CMK (cell line): Measurements from ENCODE around the gene LRRFIP1.
"Not testable (repeated sequence)": the region's sequence is repeated elsewhere in the genome, so short reads cannot be mapped to it uniquely, and the experiment has no call there.

Experiments
- DNase-seq: peaks from one replicate; pipeline ENCODE4 v3.0.0-alpha.2; 2010; ENCODE audit warnings: low read depth

LRRFIP1 gene

GRCh38 chr2:237685408-237685807, 58.0 kb downstream of the LRRFIP1 start:
- DNase-seq, result no peak

- DNase-seq, result no peak
These were observed 59.3 kb downstream of the LRRFIP1 start for GRCh38 chr2:237686659-237687136.

DNA sequence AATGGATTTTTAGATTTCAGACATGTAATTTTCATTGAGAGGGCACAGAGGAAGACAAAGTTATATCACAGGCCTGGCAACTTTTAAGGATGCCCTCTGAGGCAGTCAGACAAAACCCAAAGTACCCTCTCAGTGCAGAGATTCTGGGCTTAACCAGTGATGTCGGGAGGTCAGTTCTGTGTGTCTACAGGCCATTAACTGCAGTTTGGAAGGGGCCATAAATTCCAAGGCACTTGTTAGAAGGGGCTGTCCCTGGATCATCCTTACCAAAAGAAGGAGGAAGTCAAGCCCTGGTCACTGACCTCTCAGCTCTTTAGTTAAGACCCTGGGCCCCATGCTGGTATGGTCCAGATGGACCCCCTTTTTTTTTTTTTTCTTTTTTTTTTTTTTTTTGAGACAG, 60.7 kb downstream of the LRRFIP1 start:
- DNase-seq, result no peak

DNA sequence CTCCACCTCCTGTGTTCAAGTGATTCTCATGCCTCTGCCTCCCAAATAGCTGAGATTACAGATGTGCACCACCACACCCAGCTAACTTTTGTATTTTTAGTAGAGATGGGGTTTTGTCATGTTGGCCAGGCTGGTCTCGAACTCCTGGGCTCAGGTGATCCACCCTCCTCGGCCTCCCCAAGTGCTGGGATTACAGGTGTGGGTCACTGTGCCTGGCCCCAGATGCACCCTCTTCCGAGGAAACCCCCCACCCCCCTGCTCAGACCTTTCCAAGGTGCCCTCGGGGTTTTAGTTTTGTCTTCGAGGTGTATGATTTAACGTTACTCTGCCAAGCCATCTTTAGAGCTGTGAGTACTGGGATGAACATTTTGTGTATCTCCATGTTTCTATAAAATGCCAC, 61.2 kb downstream of the LRRFIP1 start:
- not testable (repeated sequence) for DNase-seq

DNA sequence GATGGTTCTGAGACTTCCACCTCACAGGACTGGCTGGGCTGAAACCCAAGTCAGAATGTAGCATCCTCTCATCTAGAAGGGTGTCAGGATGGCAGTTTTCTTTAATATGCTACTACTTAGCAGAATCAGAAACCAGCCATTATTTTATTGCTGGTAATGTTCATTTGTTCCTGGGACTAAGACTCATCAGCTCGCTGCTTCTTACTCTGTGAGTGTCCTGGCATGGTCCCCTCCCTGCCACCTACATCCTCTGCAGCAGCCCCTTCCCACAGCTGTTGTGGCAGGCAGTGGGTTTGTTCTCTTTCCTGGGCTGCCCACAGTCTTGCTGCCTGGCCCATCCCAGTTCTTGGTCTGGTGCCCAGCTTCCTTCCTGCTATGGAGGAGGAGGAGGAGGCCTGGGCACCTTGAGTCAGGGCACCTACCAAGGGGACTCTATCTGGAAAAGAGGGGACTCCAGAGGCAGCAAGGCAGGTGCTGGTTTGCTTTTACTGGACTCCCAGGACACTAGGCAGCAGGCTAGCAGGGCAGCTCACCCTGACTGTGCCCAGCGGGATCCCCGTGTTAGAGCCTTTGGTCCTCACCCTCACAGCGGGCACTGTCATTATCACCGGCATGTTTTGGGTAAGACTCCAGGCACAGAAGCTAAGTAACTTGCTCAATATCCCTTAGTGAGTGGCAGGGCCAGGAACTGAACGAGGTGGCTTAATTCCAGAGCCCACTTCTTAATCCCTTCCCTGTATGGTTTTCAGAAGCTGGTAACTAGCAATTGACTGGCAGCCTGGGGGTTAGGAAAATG, 62.1 kb downstream of the LRRFIP1 start:
- DNase-seq, result no peak

DNA sequence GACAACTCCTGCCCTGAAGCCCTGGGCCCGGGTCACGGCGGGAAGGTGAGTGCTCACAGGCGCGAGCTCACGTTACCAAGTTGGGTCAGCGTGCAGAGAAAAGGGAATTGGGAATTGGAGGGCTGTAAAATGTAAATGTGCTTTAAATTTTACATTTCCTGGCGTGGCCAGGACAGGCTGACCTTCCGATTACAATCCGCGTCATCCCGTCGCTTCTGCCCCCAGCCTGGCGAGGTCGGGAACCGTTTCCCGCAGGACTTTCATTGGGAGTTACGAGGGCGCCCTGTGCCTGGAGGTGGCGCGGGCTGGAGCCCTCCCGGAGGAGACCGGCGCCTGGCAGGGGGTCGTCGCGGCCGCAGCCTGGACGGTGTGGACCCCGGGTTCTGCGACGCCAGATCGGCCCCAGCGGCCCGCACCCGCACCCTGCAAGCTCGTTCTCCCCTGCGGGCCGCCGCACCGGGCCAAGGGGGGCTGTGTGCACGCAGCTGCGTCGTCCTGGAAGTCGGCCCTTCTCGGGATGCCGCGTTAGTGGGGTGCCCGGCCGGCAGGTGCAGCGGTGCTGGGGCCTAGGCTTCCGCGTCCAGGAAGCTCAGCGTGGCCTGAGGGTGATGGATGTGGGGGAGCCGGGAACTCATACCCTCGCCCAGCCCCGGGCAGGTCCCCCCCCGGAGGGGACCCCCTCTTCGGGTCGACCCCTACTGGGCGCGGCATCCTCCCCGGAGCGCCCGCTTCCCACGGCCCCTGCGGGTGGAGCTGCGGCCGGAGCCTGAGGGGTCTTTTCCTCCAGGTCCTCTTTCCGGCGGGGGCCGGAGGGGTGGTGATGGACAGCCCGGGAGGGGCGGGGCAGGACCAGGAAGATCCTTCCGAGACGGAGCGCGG, 63.9 kb downstream of the LRRFIP1 start:
- DNase-seq, result no peak

GRCh38 chr2:237691908-237692600, 64.7 kb downstream of the LRRFIP1 start:
- DNase-seq, result peak; percentile 83

- DNase-seq, result no peak
These were observed 65.4 kb downstream of the LRRFIP1 start for GRCh38 chr2:237692601-237693290.

DNA sequence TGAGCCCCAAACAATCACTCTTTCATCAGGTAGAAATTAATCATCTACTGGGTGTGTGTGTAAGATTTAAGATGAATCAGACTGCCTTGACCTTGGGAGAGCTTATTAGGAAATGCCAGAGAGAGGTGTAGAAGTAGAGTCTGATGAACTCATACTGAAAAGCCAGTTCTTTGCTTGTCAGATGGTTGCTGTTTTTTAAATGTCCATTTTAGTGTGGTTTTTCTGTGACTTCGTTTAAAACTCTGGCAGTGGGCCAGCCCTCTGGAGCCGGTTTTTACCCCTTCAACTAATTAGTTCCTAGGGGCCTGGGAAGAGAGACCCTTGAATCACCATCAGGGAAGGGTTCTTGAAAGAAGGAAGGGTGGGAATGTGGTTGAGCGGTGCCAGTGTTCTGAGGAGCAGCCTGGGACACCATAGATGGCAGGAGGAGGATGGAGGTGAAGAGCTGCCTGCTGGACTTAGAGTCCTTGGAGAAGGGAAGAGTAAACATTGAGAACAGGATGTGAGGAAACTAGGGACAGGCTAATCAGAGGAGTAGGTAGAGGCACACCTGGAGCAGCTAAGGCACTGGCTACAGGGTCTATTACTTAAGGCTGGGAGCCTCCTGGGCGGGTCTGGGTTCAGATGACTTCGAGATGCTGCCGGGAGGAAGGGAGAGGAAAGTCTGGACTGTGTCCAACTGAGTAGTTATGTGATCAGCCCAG, 66.1 kb downstream of the LRRFIP1 start:
- no peak for DNase-seq

DNA sequence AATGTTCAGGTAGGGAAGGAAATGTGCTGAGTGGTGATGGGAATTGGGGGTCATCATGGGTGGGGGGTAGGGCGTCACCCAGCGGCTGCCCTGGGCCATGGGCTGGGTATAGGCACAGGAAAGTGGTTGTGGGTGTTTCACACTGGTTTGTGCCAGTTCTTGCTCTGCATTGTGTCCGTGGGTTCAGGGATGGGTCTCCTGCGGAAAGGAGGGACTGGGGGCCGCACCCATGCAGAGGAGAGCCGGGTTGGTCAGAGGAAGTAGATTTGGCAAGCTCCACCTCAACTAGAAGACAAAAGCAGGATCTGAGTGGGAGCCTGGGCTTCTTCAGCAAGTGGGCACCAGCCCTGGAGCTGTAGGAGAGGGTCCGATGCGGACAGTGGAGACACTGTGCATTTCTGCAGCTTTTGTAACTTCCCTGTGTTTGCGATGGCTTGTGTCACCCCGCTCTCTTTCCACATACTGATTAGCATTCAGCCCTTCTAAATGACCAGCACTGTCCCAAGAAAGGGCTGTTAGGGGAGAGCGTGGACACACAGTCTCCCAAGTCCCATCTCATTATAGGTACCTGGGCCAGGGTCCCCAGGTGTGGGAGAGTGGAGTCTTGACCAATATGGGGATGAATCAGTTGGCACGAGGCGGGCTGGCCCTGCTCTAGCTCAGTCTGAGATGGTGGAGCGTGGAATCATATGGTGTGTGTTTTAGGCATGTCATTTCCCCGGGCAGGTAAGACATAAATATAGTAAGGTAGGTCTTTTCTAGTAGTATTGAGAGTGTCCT, 67.2 kb downstream of the LRRFIP1 start:
- DNase-seq, result no peak

- DNase-seq, result no peak
These were observed 67.9 kb downstream of the LRRFIP1 start for GRCh38 chr2:237695201-237695780.

DNA sequence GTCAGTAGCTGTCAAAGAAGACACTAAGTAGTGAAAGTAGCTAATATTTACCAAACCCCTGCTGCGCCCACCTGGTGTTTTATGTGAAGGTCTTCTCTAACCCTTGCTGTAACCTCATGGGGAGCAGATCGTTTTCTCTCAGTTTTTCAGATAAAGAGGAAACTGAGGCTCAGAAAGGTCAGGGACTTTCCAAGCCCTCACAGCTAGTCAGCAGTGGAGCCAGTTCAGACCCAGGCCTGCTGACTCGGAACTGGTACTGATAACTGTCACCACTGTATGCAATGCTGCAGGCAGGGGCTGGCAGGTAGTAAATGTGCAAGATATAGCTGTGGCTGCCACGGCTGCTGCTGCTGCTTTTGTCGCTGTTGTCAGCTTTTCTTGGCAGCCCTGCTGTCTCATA, 69.1 kb downstream of the LRRFIP1 start:
- no peak for DNase-seq

DNA sequence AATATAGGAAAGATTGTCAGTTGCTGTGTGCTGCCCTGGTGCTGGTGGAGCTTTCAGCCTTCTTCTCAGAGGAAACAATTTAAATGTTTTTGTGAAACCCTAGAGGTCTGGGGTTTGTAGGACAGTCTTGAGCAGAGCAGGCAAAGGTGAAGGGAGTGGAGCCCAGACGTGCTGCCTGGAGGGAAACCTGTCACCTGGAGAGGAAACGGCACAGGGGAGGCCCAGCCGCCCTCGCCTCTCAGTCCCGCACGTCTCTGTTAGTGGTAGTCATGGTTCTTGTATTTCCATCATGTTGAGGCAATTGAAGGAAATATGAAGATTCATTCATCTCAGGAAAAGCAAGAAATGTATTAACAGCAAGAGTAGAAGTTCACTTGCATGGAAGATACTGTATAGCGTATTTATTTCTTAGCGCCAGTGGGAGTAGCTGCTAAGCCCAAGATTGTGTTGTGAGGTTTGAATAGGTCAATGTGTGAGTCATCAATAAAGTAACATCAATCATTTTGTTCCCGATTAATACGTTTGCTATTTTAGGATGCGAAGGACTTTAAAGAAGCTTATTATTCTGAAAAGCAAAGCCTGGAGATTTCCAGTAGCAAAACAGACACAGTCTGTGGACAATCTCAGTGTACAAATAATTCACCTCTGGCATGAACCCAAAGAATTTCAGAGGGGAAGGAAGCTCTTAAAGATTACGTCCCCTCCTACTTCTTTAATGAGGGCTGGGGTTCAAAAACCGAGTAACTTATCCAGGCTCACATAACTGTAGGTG, 70.4 kb downstream of the LRRFIP1 start:
- no peak for DNase-seq

- no peak for DNase-seq
These were observed 70.9 kb downstream of the LRRFIP1 start for GRCh38 chr2:237698358-237698694.

DNA sequence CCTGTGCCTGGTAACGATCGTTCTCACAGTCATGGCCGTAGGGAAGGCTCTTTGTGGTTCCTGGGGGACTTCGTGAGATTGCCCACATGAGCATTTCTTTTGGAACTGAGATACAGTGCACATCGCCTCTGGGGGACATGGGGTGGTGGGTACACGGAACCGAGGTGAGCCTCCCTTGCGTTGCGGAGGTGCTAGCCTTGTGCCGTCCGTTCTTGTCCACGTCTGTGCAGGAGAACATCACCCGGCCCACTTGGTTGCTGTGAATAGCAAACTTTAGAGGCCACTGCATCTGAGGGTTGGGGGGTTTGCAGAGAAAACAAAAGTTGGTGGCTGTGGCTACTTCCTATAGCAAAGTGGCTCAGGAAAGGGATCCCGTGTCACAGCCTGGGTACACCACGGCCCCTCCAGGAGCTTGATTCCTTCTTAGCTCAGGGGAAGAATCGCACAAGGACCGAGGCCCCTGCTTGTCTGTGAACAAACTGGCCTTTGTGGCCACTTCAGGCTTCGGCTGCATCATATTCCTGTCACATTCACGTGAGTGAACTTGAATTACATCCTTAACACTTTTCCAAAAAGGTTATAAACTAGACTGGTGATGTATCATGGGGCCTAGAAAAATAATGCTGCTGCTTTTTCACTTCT, 72.6 kb downstream of the LRRFIP1 start:
- DNase-seq, result no peak

DNA sequence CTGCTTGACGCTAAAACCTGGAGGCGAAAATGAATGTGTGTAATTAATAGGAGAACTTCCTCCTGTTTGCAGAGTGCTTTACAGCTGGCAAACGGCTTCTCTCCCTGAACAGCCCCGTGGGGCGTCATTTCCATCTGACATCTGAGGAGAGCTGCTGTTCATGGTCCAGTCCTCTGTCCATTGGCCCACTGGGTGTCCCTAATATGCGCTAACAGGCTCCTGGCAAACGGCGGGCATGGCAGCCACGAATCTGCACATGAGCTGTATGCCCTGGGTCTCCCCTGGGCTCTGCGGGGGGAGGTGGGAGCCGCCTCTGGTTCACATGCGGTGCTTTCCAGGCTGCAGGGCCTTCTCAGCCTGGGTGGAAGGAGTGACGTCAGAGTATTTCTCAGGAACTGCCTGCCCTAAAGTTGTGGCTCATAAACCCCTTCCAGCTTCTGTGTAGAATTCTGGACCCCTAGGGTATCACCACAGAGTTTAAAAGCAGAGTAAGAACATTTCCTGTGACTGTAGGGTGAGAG, 73.2 kb downstream of the LRRFIP1 start:
- DNase-seq, result no peak

- no peak for DNase-seq
These were observed 73.9 kb downstream of the LRRFIP1 start for GRCh38 chr2:237701033-237701858.
